Activated CD8-positive, alpha-beta memory T cell treated with anti-CD3 and anti-CD28 coated beads for 48 hours (primary cell): ENCODE data around the gene RNF215.
"Not testable (repeated sequence)": the region's sequence is repeated elsewhere in the genome, so short reads cannot be mapped to it uniquely, and the experiment has no call there.

Experiments
- DNase-seq, 3 experiments: peaks; one replicate each; pipeline ENCODE4 v3.0.0-alpha.2; 2020; ENCODE audit warnings: low read depth in 2 of 3, low spot score in 2 of 3

The RNF215 gene

DNA sequence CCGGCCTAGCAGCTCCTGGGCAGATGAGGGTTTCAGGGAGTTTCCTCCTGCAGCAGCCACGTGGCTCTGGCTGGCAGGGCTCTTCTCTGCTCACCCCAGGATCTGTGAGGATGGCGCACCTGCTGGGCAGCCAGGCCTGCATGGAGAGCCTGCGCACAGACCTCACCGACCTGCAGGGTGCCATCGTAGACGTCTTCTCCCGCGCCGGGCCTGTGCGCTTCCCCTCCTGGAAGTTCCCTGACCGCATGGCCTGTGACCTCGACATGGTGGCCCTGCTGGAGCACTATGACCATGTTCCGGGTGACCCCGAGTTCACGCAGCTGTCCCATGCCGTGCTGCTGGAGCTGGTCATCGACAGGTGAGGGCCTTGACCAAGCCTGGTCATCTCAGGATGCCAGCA is 21.3 kb downstream of the RNF215 start:
- no peak for DNase-seq

DNA sequence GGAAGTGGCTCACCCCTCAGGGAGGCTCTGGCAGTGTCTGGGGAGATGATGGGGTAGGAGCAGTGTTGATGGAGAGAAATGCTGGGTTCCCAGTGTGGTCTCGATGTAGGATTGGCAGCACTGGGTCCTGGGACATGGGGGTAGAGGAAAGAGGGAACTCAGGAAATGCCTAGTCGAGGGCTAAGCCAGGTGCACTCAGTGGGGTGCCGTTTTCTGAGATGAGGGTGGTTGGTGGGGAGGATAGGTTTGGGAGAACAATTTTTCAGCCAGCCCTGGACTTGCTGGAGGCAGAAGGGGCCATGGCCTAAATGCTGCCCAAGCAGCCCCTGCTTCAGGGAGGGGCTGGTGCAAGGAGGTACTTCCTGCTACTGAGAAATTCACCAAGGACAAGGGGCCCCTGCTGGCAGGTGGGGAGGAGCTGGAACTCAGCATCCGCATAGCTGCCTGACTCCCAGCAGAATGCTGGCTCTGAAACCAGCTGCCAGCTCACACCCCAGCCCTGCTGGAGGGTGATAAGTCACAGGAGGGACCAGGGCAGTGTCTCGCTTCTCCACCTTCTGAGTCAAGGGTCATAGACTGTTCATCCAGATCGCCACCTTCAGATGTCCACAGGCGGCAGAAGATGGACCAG is 24.4 kb downstream of the RNF215 start:
- DNase-seq: no peak

- no peak for DNase-seq
These were observed 25.1 kb downstream of the RNF215 start for GRCh38 chr22:30361916-30362650.

GRCh38 chr22:30358541-30358940 is 28.7 kb downstream of the RNF215 start:
- no peak for DNase-seq

DNA sequence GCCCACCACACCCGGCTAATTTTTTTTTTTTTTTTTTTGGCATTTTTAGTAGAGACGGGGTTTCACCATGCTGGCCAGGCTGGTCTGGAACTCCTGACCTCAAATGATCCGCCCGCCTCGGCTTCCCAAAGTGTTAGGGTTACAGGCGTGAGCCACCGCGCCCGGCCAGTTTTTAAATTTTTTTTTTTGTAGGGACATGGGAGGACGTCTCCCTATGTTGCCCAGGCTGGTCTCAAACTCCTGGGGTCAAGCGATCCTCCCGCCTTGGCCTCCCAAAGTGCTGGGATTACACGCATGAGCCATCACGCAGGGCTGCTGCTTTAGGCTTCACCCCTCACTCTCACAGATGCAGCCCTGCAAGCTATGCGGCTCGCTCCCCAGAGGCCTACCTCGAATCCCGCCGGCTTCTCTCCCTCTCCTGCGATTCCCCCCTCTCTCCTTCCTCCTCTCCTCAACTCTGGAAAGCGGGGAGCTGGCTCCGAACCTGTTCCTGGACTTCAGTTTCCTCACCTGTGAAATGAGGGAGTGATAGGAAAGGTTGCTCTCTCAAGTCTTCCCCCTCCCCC is 29.5 kb downstream of the RNF215 start:
- no peak for DNase-seq

DNA sequence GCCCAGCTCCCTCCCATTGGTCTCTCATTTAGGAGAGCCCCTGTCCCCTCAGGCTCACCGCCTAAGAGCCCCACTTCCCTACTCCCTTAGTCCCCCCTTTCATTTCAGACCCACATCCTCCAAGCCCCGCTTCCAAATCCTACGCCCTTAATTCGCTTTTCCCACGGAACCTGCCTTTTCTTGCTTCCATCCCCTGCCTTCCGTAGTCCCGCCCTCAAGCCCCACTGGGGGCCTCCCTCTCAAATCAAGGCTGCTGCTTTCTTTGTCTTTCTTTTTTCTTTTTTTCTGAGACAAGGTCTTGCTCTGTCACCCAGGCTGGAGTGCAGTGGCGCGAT is 30.0 kb downstream of the RNF215 start:
- DNase-seq: no peak

DNA sequence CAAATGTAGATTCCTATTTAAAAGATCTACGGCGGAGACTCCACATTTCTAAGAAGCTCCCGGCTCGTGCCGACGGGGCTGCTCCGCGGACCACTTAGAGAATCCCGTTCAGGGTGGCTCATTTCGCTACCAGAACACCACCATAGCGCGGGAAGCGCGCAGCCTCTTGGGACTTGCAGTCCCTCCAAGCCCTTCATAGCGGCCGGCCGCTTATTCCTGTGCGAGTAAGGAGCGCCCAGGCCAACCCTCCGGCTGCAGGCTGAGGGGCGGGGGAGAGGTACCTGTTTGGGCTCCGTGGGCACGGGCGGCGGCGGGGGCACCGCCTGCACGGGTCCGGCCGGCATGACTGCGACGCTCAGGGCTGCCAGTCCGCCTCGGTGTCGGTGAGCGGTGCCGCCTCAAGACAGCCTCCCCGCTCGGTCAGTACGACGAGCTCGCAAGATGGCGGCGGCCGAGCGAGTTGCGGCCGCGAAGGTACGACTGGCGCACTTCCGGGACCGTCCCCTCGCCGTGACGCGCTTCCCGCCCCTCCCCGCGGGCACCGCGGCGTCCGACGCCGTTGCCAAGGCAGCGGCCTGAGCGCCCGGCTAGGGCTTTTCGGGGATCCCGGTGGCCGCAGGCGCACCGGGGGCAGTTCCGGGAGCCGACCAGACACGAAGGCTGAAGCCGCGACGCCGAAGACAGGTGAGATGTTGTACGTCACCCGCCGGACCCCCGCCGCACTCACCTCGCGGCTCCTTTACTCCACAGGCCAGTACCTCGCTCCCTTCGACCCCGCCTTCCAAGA is 30.6 kb downstream of the RNF215 start, which contains the start of the genes CCDC157 and SF3A1:
CCDC157 (plus strand) TSS at position 559 of the 787 bp plus-strand sequence. CDS start 8,994 bp downstream, outside the sequence.
SF3A1 (minus strand) TSS at position 446 of the 787 bp plus-strand sequence; CDS start at position 344, 102 bp downstream.
- peak; percentile 68 to 78 (median 70) for DNase-seq

GRCh38 chr22:30354644-30355043 is 32.6 kb downstream of the RNF215 start:
- DNase-seq: no peak

- no peak for DNase-seq
These were observed 36.0 kb downstream of the RNF215 start for GRCh38 chr22:30351226-30351625.

DNA sequence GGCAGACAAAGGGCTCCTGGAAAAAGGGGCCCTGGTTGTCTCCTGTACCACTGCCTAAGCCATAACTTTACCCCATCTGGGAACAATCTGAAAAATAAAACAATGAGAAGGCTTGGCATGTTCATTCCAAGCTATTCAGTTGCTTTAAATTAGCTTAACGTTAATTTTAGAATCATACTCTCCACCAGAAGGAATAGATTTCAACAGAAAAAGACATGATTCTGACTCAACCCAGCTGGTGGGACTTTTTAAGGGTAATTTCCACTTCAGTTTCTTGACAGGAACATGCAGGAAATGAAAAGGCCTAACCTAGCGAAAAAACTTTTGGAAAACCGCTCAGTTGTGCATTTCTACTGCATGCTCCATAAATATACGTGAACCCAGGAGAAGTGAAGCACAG is 38.4 kb downstream of the RNF215 start:
- no peak for DNase-seq

- DNase-seq: no peak
These were observed 38.8 kb downstream of the RNF215 start for GRCh38 chr22:30348404-30348803.

- no peak for DNase-seq
These were observed 39.8 kb downstream of the RNF215 start for GRCh38 chr22:30347255-30347892.

- no peak for DNase-seq
These were observed 42.6 kb downstream of the RNF215 start for GRCh38 chr22:30344447-30345200.

DNA sequence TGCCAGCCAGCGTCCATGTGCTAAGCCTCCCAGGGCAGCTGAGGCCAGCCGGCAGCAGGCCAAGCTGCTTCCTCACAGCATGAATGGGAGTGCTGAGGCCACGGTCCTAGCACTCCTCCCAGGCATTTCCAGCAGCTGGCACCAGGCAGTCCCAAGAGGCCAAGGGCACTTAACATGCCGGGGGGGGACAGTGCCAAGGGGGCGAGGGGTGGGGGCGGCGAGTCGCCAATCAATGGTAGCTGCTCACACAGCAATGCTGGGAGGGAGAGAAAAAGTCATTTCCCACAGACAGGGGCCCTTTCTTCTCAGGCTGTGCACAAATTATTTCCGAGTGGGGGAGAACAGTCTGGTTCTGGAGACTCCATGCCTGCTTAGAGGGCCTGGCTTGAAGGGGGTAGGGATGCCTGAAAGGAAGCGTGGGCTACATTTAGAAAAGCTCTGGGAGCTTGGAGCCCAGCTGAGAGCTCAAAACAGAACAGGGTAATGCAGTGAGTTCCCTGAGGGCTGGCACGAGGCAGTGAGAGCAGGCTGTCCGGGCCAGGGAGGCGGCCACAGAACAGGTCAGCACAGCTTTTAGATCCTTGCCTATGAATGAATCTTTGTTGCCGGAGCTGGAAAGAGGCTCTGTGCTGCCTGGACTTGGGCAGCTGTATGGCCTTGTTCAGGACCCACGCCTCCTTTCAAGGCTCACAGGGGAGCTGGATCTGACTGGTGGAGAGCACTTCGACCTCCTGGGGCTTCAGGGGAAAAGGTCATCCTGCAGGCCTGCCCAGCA is 46.1 kb downstream of the RNF215 start:
- no peak for DNase-seq

DNA sequence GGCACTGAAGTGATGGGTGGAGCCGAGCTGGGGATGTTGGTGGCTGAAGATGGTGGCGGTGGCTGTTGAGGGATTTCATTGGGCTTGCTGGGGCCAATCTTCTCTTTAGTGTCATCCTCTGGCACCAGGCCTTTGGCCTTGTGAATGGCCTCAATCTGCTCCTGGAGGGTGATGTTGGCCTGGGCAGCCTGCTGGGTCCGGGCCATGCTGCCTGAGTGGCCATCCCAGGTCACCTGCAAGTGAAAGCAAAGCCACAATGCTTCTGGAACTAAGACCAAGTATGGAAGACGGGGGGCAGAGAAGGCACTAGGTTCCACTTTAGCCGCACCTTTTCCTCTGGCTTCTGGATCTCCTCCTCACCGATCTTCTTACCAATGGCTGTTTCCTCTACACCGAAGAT is 48.4 kb downstream of the RNF215 start:
- no peak for DNase-seq

DNA sequence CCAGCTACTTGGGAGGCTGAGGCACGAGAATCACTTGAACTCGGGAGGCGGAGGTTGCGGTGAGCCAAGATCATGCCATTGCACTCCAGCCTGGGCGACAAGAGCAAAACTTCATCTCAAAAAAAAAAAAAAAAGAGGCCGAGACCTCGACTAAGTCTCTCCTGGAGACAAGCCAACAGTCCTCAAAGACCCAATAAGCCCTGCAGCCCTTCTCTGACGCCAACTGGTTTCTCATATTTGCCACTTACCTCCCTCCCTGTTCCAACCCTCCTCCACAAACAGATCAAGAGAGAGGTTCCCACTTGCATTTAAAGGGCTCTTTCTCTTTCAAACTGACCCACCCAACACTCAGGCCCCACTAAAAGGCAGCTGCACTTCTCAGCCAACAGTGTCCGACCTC is 48.9 kb downstream of the RNF215 start:
- not testable (repeated sequence) for DNase-seq

- no peak for DNase-seq
These were observed 49.8 kb downstream of the RNF215 start for GRCh38 chr22:30337461-30337778.

- DNase-seq: no peak
These were observed 50.3 kb downstream of the RNF215 start for GRCh38 chr22:30336752-30337460.

DNA sequence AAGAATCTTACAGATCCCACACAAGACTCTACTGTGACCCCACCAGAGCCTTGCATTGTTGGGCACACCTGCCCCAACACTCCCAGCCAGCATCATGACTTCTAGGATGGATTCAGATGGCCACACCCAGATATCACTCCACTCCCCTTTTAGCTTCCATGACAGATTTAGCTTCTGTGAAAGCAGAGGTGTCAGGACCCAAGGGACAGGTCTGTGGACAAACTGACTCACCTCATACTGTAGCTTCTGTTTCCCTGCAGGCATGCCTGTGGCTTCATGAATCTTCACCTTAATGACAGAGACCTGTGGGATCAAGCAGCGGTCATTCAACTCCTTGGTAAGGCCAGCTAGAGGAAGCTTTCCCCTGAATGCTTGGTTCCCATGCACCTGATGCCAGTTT is 52.0 kb downstream of the RNF215 start:
- no peak for DNase-seq
